GM18873 (cell line): ENCODE measurements around the gene STRBP.

Source experiments
- ATAC-seq: cut with Tn5 transposase; IDR thresholded peaks from one replicate; pipeline ENCODE4 v1.9.1; 2021; ENCODE audit warnings: mild to moderate bottlenecking, moderate library complexity, moderate number of reproducible peaks; ENCODE audit not compliant: unreplicated experiment, low FRiP score

Gene STRBP

DNA sequence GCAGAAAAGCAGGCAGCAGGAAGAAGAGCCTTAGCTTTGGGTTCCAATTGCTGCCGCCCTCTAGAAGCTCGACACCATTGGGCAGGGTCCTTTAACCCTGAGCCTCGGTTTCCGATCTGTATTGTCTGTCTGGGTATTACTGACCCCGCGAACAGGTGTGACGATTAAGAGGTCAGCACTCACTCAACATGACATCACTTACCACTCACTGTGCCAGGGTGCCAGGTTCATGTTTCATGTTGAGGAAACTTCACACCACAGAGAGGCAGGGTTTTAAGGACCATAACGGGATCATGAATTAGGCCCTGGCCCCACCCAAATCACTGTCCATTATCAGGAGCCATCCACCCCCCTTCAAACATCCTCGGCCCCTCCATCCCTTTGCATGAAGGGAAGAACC is 159.4 kb downstream of the STRBP start:
- no peak for ATAC-seq

DNA sequence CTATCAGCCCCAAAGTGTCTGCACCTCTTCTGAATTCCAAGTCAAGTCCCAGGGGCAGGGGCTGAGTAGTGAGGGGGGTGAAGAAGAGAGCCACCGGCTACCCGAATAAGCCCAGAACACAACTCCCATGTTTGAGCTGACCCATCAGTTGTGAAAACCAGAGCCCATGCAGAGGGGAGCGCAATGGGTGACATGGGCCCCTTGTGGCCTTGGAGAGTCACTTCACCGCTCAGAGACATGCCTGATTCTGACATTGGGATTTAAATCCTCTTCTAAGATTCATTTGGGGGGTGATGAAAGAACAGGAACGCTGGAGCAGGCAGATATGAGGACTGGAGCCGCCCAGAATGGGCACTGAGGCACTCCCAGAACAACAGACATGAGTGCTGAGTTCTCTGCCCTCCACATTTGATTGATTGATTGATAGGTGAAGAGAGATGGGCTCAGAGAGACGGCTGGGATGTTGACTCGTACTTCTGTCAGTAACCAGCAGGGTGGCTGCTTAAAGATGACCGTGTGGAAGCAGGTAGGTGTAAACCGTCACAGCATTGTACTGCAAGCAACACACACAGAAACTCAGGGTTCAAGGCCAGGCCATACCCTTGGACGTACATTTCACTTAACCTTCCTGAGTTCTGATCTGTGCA is 160.6 kb downstream of the STRBP start:
- no peak for ATAC-seq

DNA sequence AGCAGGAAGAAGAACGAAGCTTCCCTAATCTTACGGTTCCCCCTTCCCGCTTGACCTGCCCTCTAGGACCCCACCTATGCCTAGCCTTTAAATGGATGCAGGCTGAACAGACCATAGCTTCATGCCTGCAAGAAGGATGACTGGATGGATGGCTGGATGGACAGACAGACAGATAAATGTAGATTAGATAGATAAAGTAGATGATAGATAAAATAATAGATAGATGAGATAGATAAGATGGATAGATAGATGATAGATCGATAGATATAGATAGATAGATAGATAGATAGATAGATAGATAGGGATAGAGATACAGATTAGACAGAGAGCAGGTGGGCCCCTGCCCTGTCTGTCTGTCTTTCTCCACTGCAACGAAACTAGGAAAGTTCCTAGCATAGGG is 162.9 kb downstream of the STRBP start:
- ATAC-seq, result no peak

DNA sequence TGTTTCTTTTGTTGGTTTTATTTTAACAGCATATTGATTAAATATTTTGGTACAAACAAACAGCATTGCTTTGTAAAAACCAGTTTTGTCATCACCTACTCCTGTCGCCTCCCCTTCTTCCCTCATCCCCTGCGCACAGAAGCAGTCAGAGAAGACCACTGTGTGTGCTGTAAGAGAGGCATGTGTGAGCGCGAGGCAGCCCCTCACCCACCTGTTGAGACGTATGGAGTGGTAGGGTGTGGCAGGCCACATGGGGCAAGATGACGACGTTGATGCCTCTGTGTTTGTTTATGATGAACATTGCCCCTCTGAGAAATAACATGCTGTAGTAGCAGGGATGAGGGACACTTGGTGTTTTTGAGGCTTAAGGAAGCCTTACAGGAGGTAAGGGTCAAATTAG is 163.6 kb downstream of the STRBP start:
- ATAC-seq, result no peak

DNA sequence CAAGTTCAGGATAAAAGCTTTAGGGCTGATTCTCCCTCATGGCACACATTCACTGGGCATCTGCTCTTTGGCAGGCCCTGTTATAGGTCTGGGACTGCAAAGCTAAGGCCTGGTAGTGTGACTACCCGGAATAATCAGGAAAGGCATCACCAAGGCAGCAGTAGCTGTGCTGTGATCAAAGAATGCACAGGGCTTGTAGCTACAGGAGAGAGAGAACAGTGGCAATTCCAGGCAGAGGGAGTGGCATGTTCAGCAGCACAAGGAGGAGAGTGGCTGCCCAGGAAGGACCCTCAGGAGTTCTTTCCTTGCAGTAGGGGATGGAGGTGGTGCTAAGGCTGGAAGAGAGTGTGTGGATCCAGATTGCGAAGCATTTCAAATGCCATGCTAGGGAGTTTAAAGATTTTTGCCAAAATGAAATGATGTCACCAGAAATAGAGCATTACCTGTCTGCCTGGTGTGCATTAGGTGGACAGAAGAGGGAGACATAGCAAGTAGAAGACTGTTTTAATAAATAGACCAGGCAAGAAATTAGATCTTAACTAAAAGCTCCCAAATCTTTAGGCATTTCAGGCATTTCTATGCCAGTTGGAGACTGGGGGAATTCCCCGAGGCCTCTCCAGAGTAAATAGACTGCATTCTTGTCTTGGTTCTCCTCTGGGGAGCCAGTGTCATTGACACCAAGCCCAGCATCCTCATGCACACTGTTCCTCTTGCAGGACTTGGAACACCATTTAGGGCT is 165.8 kb downstream of the STRBP start:
- ATAC-seq, result no peak

DNA sequence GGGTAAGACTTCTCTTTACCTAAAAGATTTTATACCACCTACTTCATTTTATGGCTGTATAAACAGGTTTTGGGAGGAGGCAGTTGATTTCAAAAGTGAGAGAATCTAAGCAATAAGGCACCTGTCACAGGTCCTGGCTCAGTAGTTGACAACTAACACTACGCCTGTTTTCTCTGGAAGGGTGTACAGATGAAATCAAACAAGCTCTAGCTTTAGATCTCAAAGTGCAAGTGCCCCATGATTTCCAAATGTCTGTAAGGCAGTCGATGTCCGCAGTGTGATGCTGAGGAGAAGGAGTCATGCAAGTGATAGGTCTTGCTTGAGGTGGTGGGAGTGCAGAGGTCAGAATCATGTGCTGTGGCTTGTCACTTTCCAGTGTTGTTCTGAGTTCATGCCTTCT is 168.8 kb downstream of the STRBP start:
- ATAC-seq, result no peak

DNA sequence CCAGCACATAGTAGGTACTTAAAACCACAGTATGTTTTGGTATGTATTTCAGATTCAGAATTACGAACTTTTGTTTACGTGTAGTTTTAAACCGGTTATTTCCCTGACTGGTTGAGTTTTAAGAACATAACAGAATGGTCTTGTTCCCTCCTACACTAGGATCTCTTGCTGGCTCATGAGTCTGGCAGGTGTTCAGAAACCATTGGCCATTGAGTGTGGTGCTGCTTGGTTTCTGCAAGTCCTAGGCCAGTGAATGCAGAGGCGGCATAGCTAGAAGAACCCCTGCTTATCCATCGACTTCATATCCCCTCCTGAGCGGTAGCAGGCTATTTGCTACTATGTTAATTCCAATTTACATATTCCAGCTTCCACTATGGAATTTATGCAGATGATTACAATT is 169.3 kb downstream of the STRBP start:
- ATAC-seq, result no peak

DNA sequence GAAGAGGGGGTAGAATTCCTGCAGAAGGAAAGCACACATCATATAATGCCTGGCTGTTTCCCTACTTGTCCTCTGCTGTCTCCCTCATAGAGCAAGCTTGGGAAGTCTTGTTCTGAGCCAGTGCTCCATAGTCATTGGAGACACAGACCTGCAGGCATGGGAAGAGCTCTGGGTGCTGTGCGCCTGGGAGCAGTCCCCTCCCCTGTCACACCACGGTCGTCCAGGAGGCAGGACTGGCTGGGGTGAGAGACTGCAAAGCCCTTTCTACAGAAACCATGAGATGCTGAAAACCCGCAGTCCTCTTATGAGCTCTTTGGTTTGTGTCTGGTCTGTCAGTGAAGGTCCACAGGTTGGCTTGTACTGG is 170.3 kb downstream of the STRBP start:
- no peak for ATAC-seq

DNA sequence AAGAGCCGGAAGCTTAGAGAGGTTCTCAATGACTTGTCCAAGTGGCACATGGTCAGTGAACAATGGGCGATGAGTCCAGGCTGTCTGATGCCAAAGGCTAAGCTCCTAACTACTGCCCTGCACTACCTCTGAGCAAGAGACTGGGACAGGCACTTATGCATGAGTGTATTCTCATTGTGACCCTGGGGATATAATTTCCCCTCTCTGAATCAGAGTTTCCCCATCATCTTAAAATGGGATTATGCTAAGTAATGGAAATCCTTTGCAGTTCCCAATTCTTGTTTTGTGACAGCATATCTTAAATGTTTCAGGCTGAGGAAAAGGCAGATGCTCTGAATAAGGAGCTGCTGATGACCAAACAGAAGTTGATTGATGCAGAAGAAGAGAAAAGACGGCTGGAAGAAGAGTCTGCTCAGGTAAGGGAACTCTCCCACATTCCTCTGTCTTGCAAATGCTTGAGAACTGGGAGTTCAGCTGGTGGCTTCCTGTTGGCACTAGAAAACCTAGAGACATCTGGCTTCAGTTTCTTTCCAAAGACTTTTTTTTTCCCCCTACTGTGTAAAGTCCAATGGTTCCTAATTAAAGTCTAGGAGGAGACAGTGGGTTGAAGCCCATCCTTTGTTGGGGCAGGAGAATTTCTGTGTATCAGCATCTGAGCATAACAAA is 170.8 kb downstream of the STRBP start:
- no peak for ATAC-seq

DNA sequence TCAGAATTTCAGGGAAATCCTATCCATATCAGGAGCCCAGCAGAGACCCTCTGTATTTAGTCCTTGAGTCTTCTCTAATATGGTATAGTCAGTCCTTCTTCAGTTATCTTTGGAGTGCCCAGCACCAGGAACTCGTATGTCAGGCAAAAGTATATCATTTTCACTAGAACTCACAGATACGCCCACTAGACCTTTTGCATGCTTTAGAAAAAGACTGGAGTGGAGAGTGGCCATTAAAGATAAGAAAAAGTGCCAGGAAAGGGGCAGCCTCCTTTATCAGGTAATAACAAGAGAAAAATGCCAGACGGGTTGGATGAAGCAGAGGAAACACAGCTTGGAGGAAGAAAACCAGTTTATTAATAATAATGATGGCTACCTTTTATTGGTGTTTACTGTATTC is 171.4 kb downstream of the STRBP start:
- ATAC-seq, result no peak

DNA sequence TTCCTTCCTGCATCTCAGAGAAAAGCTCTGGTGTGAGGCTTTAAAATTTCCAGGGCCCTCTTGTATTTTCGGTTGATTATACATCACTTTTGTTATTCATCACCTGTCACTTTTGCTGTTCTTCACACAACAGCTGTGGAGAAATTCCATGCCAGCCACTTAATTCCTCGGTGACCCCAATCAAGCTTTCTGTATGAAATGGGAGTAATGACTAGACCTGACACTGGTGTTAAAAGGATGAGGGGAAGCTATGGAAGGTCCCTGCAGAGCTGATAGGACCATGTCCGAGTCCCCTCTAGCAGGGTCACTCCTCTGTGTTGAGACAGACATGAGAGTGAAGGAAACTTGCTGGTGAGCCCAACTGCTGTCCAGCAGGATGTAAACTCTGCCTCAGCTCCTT is 175.2 kb downstream of the STRBP start:
- ATAC-seq, result no peak

DNA sequence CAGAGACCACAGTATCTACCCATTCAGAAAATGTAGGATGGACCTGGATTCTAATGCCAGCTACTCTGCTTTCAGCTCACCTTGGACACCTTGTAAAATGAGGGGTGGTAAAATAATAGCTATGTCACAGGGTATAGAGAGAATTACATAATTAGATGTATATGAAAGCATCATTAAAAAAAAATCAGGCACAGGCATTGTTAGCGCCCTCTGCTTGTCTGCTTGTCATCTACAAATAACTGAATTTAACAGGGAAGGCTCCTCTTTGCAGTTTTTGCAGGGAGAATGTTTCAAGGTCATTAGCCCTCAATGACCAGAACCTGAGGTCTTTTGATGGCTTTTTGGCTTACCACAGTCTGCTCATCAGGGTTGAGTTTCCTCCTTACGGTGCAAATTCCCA is 176.9 kb downstream of the STRBP start:
- no peak for ATAC-seq

DNA sequence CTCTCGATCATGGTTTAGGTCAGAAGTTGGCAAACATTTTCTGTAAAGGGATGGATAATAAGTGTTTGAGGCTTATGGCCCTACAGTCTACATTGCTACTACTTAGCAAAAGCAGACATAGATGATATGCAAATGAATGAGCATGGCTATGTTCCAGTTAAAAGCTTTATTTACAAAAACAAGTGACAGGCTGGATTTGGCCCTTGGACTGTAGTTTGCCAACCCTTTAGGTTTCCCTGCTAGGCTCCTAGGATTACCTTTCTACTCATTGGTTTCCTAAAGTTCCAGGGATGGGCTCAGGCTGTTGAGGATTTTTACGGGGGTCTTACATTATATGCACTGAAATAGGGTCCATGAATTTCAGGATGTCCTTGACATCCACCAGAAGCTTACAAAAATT is 177.4 kb downstream of the STRBP start:
- no peak for ATAC-seq

DNA sequence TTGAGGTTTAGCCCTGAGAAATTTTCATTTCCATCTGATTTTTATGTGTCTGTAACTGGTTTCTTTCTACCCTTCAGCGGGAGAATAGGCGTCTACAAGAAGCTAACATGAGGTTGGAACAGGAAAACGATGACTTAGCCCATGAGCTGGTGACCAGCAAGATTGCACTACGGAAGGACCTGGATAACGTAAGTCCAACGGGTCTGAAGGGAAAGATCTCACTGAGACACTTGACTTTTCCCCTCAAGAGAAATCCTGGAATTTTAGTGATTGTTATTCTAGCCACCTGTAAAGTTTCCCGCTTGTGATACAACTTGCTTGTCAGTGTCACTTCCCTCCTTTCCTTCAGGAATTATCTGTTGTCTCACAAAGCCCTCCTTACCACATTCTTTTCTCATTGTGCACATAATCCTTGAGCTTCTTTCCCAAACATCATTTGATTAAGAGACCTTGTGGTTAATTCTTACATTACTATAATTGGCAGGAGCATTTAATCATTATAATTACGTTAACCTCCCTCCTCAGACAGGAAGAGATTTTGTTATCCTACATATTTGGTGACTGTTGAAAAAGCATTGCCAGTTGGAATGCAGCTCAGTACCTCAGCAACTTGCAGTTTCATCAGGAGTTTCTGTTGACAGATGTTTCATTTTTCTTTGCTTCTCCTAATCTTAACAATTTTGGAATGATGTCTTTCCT is 178.0 kb downstream of the STRBP start:
- ATAC-seq, result no peak

DNA sequence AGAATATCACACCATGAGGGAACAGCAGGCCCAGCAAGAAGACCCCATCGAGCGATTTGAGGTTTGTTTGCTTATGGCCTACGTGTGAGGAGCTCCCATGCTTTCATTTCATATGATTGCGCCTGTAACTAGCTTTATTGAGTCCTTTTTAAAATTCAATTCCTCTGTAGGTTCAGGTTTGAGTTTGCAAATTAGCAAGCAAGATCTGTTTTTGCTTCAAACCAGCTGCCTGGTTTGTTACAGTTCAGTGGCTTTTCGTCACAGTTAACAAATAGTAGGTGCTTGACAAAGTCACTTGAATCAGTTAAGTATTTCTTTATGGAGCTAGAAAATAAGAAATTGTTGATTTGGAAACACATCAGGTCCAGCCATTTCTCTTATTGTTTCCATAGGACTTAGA is 178.6 kb downstream of the STRBP start:
- no peak for ATAC-seq

DNA sequence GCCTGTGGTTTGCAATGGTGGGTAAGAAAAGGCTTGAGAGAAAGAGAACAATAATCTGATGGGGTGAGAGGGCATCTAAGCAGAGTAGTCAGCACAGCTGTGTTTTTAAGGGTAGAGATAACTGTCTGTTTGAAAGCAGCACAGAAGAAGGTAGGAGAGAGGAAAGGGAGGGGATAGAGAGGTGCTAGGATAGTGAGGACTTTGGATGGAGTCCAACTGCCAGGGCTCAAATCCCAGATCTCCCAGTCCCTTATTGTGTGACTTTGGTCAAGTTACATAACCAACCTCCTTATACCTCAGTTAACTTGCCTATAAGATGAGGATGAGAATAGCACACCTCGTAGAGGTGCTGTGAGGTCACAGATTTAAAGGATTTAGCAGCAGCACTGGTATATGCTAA is 179.3 kb downstream of the STRBP start:
- no peak for ATAC-seq

DNA sequence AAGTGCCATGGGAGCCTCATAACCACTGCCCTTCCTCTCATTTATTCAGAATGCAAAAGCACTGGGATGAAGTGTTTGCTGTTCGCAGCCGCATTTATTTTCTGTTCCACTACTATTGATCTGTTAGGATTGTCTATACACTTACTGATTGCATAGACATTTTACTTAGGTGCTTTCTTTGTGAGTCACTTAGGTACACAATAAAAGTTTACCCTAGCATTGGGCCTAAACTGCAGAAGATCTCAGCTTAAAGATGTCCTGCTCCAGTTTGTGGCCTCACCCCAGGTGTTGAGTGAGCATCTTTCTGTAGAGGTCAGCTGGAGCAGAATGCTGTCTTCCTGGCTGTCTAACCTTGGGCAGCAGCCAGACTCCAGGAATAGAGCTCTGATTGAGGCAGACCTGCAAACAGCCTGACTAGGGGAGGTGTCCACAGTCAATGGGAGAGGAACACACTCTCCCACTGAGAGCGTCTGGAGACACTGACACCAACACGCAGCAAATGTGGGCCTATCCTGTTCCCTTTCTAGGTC is 181.0 kb downstream of the STRBP start:
- no peak for ATAC-seq

DNA sequence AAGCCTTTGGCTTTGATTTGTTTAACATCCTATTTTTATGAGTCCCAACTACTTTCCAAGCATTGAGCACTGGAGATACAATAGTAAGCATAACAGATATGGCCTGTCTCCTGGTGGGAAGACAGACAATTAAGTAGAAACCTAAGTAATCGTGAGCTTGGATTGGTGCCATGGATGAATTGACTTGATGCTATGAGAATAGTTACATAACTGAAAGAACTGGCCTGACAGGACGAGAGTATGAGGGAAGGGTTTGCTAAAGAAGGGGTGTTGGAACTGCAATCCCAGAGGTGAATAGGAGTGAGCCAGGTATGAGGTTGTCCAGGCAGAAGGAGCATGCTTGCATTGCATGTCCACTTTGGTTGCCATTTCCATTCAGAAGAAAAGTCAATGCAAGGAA is 182.5 kb downstream of the STRBP start:
- ATAC-seq, result no peak

DNA sequence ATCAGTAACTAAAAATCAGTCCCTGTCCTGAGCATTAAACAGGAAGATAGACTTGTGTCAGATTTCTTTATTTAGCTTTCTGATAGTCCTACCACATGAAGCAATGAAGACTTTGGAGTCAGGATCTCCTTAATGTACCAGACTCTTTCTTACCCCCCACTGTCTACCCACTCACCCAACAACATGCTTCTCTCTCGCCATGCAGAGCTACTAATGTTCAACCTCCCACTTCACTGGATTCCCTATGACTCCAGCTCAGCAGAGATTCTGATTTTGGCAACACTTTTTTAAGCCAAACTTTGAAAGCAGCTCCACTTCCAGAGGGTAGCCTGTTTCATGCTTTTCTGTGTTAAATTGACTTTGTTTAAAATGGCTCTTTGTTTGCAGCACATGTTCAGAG is 184.1 kb downstream of the STRBP start:
- ATAC-seq, result no peak

DNA sequence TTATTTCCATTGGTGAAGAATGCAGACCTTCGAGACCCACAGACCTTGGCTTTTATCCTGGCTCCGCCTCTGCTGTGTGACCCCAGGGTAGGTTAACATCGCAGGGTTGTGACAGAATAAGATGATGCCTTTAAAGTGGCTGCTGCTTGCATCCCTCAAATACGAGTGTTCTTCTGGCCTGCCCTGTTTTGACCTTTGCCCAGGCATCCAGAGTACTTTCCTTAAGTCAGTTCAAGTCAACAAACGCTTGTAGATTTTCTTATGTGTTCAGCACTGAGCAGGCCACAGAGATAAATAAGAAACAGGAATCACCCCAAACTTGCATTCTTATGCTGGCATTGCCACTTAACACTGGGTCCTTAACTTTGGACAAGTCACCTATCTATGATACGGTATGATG is 184.7 kb downstream of the STRBP start:
- ATAC-seq, result no peak

DNA sequence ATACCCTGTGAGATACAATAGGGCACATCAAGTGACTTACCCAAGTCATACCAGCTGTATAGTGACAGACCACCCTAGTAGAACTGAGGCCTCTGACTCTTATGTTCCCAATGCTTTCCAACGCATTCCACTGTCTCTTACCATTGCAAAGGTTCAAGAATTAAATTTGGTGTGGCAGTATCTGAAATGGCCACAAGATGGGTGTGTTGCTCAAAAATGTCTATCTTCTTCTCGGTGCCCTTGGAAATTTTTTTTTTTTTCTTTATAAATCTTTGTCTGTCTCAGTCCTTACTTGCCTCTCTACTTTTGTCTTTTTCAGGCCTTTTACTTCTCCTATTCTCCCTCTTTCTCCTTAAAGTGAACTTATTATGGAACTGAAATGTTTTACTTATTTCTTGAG is 186.6 kb downstream of the STRBP start:
- no peak for ATAC-seq
